ENCODE data around the gene JMJD1C. TPM values are rescaled to one million over a fixed set of nuclear protein-coding genes. Genes with fewer than 3 reads are reported as not detected.

Gene JMJD1C
- total and polyA plus RNA-seq, 2 donors (not counting 3 experiments of a cell fraction or from before 2014, with no cell fraction given): 32.1 to 97.1 TPM

- H3K9ac ChIP-seq (replicated peaks; ENCODE audit: extremely low read depth, insufficient read depth, low read length): no peak overlapping the region
- no peaks in the 10 kb centered on the region for H3K36me3 ChIP-seq (ENCODE audit: control insufficient read depth in 2 of 2, extremely low read depth in 1 of 2, insufficient read depth in 2 of 2, low read length in 2 of 2)
- DNase-seq (ENCODE audit: low read depth, low spot score) (no peak), FAIRE-seq (no peak)
- no peaks in the 10 kb centered on the region for H3K9me1 ChIP-seq (replicated peaks; ENCODE audit: control insufficient read depth, extremely low read depth, insufficient read depth, low read length)
- CTCF ChIA-PET: interaction anchor here (0.5 to 1.9 kb wide), 2 partner anchors 16 to 129 kb away, joined by 3 to 6 read pairs; no protein-coding TSS in a partner anchor
- H3K27ac ChIP-seq (ENCODE audit: insufficient read depth, low read depth, low read length): no peak overlapping the region
- no peaks in the 10 kb centered on the region for H3K9me3 ChIP-seq (replicated peaks; ENCODE audit: control insufficient read depth, insufficient read depth, low read length)
- no peaks in the 10 kb centered on the region for H3K27me3 ChIP-seq (ENCODE audit: control insufficient read depth in 2 of 2, insufficient read depth in 2 of 2, low read length in 2 of 2)
- H3K4me2 ChIP-seq (ENCODE audit: insufficient read depth, low read length): no peak overlapping the region
- POLR2A ChIA-PET: no interaction called here
- peaks cover 2% of the 10 kb centered on the region for H4K20me1 ChIP-seq (replicated peaks; ENCODE audit: control insufficient read depth, extremely low read depth, insufficient read depth, low read length)
- intact Hi-C loops (cut with micrococcal nuclease): no loop called here
- no peak overlapping the region for H2AFZ ChIP-seq (ENCODE audit: low read depth, low read length)
- H3K4me3 ChIP-seq (replicated peaks in 1 of 3; ENCODE audit: insufficient read depth in 1 of 3, low read depth in 1 of 3, low read length in 3 of 3): no peak overlapping the region
- no TSS peak for BruUV-seq (replicated peaks)
- TF ChIP-seq CTCF (IDR thresholded peaks at IDR 0.05; ENCODE audit: extremely low read depth in 1 of 2, insufficient read depth in 1 of 2, low read depth in 1 of 2, low read length in 2 of 2) (no peak), POLR2AphosphoS5 (IDR thresholded peaks at IDR 0.05; ENCODE audit: insufficient read depth, low read depth, low read length) (no peak), EZH2 (IDR thresholded peaks at IDR 0.05; ENCODE audit: borderline replicate concordance, low read depth, low read length, severe bottlenecking) (no peak), FOS (IDR thresholded peaks at IDR 0.05; ENCODE audit: borderline replicate concordance, insufficient read depth, low read length) (no peak), MYC (IDR thresholded peaks at IDR 0.05; ENCODE audit: low read depth, low read length) (no peak)
- TF ChIP-seq, protein P1, sequence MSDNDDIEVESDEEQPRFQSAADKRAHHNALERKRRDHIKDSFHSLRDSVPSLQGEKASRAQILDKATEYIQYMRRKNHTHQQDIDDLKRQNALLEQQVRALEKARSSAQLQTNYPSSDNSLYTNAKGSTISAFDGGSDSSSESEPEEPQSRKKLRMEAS (IDR thresholded peaks at IDR 0.05; ENCODE audit: insufficient read depth, insufficient read length): no peak
- peaks cover 63% of the 10 kb centered on the region for H3K79me2 ChIP-seq (ENCODE audit: control insufficient read depth, insufficient read depth, low read length)
- H3K4me1 ChIP-seq (ENCODE audit: control insufficient read depth, extremely low read depth, insufficient read depth, low read length): no peaks in the 10 kb centered on the region
- dilution Hi-C loops (cut with MboI; ENCODE audit: extremely low pct_ligation_motif_present, low sequenced_read_pairs): no loop called here
Measured at GRCh38 chr10:63481815-63482421, 16.1 kb upstream of the JMJD1C start.

All from endothelial cell of umbilical vein (primary cell).